ENCODE data around the gene UBE4A.

UBE4A gene

GRCh38 chr11:118441770-118442275 lies 82.4 kb downstream of the UBE4A start:
- no peak for DNase-seq

GRCh38 chr11:118442301-118442700 lies 82.9 kb downstream of the UBE4A start:
- DNase-seq, result no peak

- DNase-seq, result no peak
Observed at GRCh38 chr11:118442908-118443589, 83.6 kb downstream of the UBE4A start.

- DNase-seq, result no peak
Observed at GRCh38 chr11:118443590-118444218, 84.3 kb downstream of the UBE4A start.

- no peak for DNase-seq
Observed at GRCh38 chr11:118447423-118447822, 88.0 kb downstream of the UBE4A start.

GRCh38 chr11:118448294-118448693 lies 88.9 kb downstream of the UBE4A start:
- no peak for DNase-seq

Measured in NCI-H146 (cell line).